ENCODE results near the gene CYTH1. TPM values are rescaled to one million over a fixed set of nuclear protein-coding genes. Genes with fewer than 3 reads are reported as not detected.

The CYTH1 gene
- total and polyA plus RNA-seq, 2 experiments from 2014 or later: 10.4 to 11.7 TPM

DNA sequence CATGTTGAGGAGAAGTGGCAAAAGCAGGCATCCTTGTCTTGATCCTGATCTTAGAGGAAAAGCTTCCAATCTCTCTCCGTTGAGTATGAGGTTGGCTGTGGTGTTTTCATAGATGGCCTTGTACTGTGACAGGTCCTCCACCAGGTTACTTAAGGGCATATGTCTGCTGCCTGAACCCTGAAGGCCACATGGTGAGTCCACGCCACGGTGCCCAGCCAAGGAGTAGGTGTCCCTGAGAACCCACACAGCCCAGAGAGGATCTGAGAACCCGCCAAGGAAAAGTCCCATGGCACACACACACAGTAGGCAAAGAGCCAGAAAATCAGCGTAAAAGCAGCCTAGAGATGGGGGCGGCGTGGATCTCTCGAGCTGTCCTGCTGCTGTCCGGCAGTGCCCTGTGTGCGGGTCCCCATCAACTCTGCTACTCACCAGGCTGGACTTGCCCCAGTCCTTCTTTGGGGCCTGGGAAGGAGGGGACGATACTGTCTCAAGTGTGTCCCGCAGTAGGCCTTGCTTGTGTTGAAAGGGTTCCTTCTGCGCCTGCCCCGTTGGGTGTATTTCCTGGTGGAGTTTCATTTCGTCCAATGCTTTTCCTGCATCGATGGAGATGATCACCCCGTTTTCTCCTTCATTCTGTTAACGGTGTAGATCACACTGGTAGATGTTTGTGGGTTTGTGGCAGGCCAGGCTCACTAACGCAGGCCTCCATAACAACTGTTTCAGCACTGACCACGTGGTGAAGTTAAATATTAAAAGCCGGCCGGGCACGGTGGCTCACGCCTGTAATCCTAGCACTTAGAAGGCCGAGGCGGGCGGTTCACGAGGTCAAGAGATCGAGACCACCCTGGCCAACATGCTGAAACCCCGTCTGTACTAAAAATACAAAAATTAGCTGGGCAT lies 114.1 kb downstream of the CYTH1 start:
- 94% methylated on average over 29 to 30 of the region's 30 CpGs for WGBS, 2 experiments (ENCODE audit: low coverage in 1 of 2, low lambda C conversion rate in 2 of 2, missing lambda C conversion rate in 2 of 2)
- Histone ChIP-seq H2AFZ (no peak overlapping the region), H3K4me2 (ENCODE audit: unreplicated experiment) (no peak overlapping the region), H3K27ac (no peak overlapping the region), H3K4me3 (no peak overlapping the region), H3K9ac (no peak overlapping the region), H3K36me3 (ENCODE audit: low read depth) (no peaks in the 10 kb centered on the region), H3K9me3 (ENCODE audit: low read depth) (no peaks in the 10 kb centered on the region), H3K9me2 (ENCODE audit: insufficient read depth) (no peaks in the 10 kb centered on the region), H4K20me1 (ENCODE audit: insufficient read depth) (no peaks in the 10 kb centered on the region), H3K79me2 (ENCODE audit: insufficient read depth) (no peaks in the 10 kb centered on the region), H3F3A (ENCODE audit: insufficient read depth) (no peaks in the 10 kb centered on the region; the same call in 1 of the 2 replicates), H3K4me1 (ENCODE audit: insufficient read depth) (peaks cover 13% of the 10 kb centered on the region), H3K27me3 (replicated peaks; ENCODE audit: insufficient read depth) (no peaks in the 10 kb centered on the region)
- DNase-seq: no peak
- TF ChIP-seq EZH2phosphoT487 (IDR thresholded peaks at IDR 0.05; ENCODE audit: insufficient read depth, low read depth): no peak
- TF ChIP-seq EZH2 (IDR thresholded peaks at IDR 0.05; ENCODE audit: insufficient read depth, poor library complexity, severe bottlenecking): no peak
- in situ Hi-C loops (cut with MboI): no loop called here

DNA sequence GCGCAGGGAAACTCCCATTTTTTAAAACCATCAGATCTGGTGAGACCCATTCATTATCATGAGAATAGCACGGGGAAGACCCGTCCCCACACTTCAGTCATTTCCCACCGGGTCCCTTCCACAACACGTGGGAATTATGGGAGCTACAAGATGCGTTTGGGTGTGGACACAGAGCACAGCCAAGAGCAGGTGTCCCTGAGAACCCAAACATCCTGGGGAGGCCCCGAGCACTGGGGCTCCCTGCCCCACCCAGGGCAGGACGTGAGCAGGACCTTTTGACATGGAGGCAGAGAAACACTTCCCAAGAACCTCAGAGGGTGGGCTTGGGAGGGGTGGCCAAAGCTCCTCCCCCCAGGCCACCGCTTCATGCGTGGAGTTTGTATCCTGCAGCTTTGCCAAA lies 115.0 kb downstream of the CYTH1 start:
- H4K20me1 ChIP-seq (ENCODE audit: insufficient read depth): no peaks in the 10 kb centered on the region
- no peak overlapping the region for H3K4me3 ChIP-seq
- H3K36me3 ChIP-seq (ENCODE audit: low read depth): no peaks in the 10 kb centered on the region
- H3K9me2 ChIP-seq (ENCODE audit: insufficient read depth): no peaks in the 10 kb centered on the region
- peak overlapping the region; percentile 75; the same call in 1 of the 2 replicates for H2AFZ ChIP-seq
- H3K9me3 ChIP-seq (ENCODE audit: low read depth): no peaks in the 10 kb centered on the region
- peaks cover 13% of the 10 kb centered on the region for H3K4me1 ChIP-seq (ENCODE audit: insufficient read depth)
- no peak overlapping the region for H3K9ac ChIP-seq
- WGBS, 2 experiments (ENCODE audit: low coverage in 1 of 2, low lambda C conversion rate in 2 of 2, missing lambda C conversion rate in 2 of 2): 80 to 84% methylated on average over 10 of the region's 10 CpGs
- H3F3A ChIP-seq (ENCODE audit: insufficient read depth): no peaks in the 10 kb centered on the region; the same call in 1 of the 2 replicates
- in situ Hi-C loops (cut with MboI): no loop called here
- no peak overlapping the region for H3K4me2 ChIP-seq (ENCODE audit: unreplicated experiment)
- no peak for TF ChIP-seq EZH2phosphoT487 (IDR thresholded peaks at IDR 0.05; ENCODE audit: insufficient read depth, low read depth)
- TF ChIP-seq EZH2 (IDR thresholded peaks at IDR 0.05; ENCODE audit: insufficient read depth, poor library complexity, severe bottlenecking): no peak
- DNase-seq: no peak
- no peaks in the 10 kb centered on the region for H3K27me3 ChIP-seq (replicated peaks; ENCODE audit: insufficient read depth)
- no peak overlapping the region for H3K27ac ChIP-seq
- H3K79me2 ChIP-seq (ENCODE audit: insufficient read depth): no peaks in the 10 kb centered on the region

DNA sequence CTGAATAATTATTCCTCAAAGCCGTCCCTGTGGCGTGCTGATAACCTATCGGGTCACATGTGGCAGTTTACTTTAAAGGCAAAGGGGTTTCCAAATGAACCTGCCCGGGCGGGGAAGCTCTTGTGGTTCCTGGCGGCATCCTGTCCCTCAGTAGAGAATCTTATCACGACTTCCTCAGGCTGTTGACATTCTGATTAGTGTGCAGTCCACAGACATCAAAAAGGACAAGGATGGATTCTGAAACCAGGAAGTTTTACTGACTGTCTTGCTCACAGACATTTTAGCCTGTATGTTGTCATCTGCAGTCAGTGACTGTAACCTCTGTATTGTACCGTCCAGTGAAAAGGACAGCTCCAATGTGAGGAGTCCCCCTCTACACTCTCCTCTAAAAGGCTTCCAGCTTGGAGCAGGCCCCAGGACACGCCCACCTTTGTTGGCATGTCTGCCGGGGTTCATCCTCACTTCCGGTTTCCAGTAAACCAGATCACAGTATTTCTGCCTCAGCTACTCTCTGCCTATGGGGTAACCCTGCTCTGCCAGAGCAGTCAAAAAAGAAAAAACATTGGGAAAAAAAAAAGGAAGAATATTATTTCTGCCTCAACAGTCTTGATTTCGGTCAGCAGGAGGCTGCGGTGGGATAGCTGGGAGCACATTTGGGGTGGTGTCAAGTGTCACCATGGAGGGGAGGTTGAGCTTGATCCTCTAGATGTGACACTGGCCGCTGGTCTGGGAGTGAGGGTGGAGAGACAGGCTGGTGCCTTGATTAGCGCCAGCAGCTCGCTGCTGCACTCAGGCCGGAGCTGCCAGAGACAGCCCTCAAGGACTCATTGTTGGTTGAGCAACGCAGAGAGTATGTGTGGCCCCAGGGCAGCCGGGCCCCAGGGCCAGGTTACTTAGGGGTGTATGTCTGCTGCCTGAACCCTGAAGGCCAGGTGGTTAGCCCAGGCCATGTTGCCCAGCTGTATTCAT lies 115.8 kb downstream of the CYTH1 start:
- Histone ChIP-seq H3K27me3 (replicated peaks; ENCODE audit: insufficient read depth) (no peaks in the 10 kb centered on the region), H3F3A (ENCODE audit: insufficient read depth) (no peaks in the 10 kb centered on the region; the same call in 1 of the 2 replicates), H3K9me3 (ENCODE audit: low read depth) (no peaks in the 10 kb centered on the region), H3K36me3 (ENCODE audit: low read depth) (no peaks in the 10 kb centered on the region), H3K4me1 (ENCODE audit: insufficient read depth) (peaks cover 13% of the 10 kb centered on the region), H3K79me2 (ENCODE audit: insufficient read depth) (no peaks in the 10 kb centered on the region), H3K9me2 (ENCODE audit: insufficient read depth) (no peaks in the 10 kb centered on the region), H3K27ac (peak overlapping the region; percentile 67), H2AFZ (peak overlapping the region; percentile 75), H3K9ac (peak overlapping the region; percentile 49), H3K4me2 (ENCODE audit: unreplicated experiment) (peak overlapping the region; percentile 56), H4K20me1 (ENCODE audit: insufficient read depth) (no peaks in the 10 kb centered on the region), H3K4me3 (peak overlapping the region; percentile 23; the same call in 1 of the 2 replicates)
- DNase-seq: peak; percentile 67
- in situ Hi-C loops (cut with MboI): no loop called here
- no peak for TF ChIP-seq EZH2phosphoT487 (IDR thresholded peaks at IDR 0.05; ENCODE audit: insufficient read depth, low read depth)
- no peak for TF ChIP-seq EZH2 (IDR thresholded peaks at IDR 0.05; ENCODE audit: insufficient read depth, poor library complexity, severe bottlenecking)
- 36 to 39% methylated on average over 19 of the region's 19 CpGs for WGBS, 2 experiments (ENCODE audit: low coverage in 1 of 2, low lambda C conversion rate in 2 of 2, missing lambda C conversion rate in 2 of 2)

DNA sequence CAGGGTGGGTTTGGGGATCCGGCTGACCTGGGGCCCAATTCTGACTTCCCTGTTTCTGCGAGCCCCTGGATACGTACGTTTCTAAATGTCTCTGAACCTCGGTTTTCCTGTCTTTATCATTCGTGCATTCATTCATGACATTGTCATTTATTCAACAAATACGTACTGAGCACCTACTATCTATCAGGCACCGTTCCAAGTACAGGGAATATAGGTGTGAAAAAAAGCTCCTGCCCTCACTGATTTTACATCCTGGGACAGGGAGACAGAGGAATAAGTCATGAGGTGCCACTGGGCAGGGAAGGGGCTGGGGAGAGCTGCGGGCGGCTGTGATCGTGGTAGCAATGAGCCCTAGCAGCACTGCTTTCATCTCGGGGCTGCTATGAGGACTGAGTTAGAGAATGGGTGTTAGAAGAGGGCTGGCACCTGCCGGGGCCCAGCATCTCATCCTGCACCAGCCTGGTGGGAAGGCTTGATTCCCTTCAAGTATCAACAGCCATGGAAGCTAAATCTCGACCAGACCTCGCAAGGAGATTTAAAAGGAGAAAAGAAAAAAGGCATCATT lies 116.6 kb downstream of the CYTH1 start:
- no peaks in the 10 kb centered on the region for H3K9me2 ChIP-seq (ENCODE audit: insufficient read depth)
- DNase-seq: no peak
- 66 to 67% methylated on average over 15 of the region's 15 CpGs for WGBS, 2 experiments (ENCODE audit: low coverage in 1 of 2, low lambda C conversion rate in 2 of 2, missing lambda C conversion rate in 2 of 2)

More for the DNA sequence above, 116.6 kb downstream of the CYTH1 start:
- in situ Hi-C loops (cut with MboI): no loop called here
- Histone ChIP-seq H3K27me3 (replicated peaks; ENCODE audit: insufficient read depth) (no peaks in the 10 kb centered on the region), H3F3A (ENCODE audit: insufficient read depth) (no peaks in the 10 kb centered on the region; the same call in 1 of the 2 replicates), H3K4me2 (ENCODE audit: unreplicated experiment) (no peak overlapping the region), H3K27ac (no peak overlapping the region), H2AFZ (no peak overlapping the region), H3K9ac (no peak overlapping the region), H3K9me3 (ENCODE audit: low read depth) (no peaks in the 10 kb centered on the region), H3K4me3 (no peak overlapping the region), H4K20me1 (ENCODE audit: insufficient read depth) (no peaks in the 10 kb centered on the region), H3K4me1 (ENCODE audit: insufficient read depth) (peaks cover 13% of the 10 kb centered on the region), H3K36me3 (ENCODE audit: low read depth) (no peaks in the 10 kb centered on the region), H3K79me2 (ENCODE audit: insufficient read depth) (no peaks in the 10 kb centered on the region)
- TF ChIP-seq EZH2 (IDR thresholded peaks at IDR 0.05; ENCODE audit: insufficient read depth, poor library complexity, severe bottlenecking): no peak
- TF ChIP-seq EZH2phosphoT487 (IDR thresholded peaks at IDR 0.05; ENCODE audit: insufficient read depth, low read depth): no peak

Measured in GM23248 (cell line).